GM19468 (cell line): ENCODE results near the gene TRIM2.

ENCODE experiments used
- ATAC-seq: cut with Tn5 transposase; IDR thresholded peaks from one replicate; pipeline ENCODE4 v1.9.1; 2021; ENCODE audit warnings: mild to moderate bottlenecking, moderate library complexity, moderate number of reproducible peaks; ENCODE audit not compliant: unreplicated experiment; ENCODE audit errors: extremely low read depth

The TRIM2 gene

GRCh38 chr4:153244969-153245368, 40.7 kb downstream of the TRIM2 start:
- ATAC-seq, result no peak

- no peak for ATAC-seq
Observed at GRCh38 chr4:153245775-153246174, 41.5 kb downstream of the TRIM2 start.

GRCh38 chr4:153246446-153247115, 42.3 kb downstream of the TRIM2 start:
- no peak for ATAC-seq

GRCh38 chr4:153247116-153247490, 42.9 kb downstream of the TRIM2 start:
- ATAC-seq, result no peak

DNA sequence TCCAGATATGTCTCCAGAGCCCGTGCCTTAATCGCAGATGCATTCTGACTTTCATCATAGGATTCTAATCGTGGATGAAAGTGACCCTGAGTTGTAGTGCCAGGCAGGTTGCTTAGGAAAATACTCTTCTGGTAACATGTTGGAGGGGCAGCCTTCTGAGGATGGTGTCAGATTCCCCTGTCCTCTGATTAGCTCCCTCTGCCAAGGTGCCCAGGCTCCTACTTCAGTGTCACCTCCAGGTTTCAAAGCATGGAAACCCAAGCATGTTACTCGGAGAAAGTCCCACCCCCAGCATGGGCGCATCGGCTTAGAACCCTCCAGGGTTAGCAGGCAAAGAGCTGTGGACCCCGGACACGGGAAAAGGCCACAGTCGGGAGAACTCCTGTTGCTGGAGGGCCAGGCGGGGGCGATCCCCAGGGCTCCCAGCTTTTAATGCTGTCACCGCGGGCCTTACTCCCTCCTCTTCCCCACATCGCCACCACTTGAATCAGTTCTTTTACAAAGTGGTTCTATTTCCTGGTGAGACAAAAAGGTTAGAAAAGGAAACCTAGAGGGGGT, 44.5 kb downstream of the TRIM2 start:
- no peak for ATAC-seq

DNA sequence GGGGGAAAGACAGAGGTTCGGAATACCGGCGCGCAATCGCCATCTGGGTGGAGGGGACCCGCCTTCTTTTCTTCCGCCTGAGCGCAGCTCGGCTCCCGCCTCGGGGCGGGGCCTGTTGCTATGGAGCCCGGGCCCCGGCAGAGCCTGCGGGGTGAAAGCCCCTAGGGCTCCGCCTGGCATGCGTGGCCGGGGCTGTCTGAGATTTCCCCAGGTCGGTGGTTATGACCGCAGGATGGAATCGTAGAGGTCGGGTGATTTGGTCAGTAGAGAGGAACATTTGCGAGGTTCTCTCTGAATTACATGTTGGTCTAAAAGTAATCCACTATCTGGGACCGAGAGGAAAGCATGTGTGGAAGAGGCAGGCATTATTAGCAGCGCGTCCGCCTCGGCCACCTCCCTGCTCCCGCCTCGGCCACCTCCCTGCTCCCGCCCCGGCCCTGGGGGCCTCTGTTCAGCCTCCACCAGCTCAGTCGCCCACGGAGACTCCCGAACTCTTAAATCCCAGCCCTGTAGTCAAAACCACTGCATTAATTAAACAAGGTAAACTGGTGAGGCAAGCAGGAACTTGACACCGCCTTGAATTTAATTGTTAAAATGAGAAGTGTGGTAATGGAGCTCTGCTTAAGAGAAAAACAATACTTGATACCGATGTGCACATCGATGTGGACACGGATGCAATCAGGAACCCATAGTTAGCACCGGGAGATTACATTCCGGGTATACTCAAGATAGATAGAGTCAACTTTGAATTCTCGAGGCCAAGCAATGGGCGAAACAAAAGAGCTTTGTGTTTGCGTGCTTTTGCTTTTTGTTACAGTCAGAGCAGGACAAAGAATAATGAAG, 45.2 kb downstream of the TRIM2 start:
- peak; percentile 89 for ATAC-seq

GRCh38 chr4:153252122-153252521, 47.9 kb downstream of the TRIM2 start:
- no peak for ATAC-seq

DNA sequence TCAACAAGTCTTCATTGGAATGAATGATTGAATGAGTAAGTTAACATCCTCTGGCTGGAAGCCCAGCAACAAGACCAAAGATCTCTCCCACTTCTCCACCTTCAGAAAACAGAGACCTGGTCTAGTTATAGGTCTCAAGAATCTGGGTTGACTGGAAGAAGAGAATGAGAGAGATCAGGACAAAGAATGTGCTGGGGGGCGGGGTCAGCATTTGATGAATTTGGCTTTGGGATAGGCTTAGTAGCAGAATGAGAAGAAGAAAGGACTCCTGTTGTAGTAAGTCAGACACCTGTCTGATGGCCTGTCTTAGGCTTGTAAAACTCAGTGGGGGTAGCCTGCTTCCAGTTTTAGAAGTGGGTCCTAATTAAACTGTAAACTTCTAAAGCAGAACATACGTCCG, 51.0 kb downstream of the TRIM2 start:
- ATAC-seq, result no peak

- ATAC-seq, result peak; percentile 43
Observed at GRCh38 chr4:153257151-153257620, 52.9 kb downstream of the TRIM2 start.

- no peak for ATAC-seq
Observed at GRCh38 chr4:153257991-153258390, 53.7 kb downstream of the TRIM2 start.

GRCh38 chr4:153258750-153259149, 54.5 kb downstream of the TRIM2 start:
- ATAC-seq, result no peak

GRCh38 chr4:153259661-153260060, 55.4 kb downstream of the TRIM2 start:
- ATAC-seq, result no peak

DNA sequence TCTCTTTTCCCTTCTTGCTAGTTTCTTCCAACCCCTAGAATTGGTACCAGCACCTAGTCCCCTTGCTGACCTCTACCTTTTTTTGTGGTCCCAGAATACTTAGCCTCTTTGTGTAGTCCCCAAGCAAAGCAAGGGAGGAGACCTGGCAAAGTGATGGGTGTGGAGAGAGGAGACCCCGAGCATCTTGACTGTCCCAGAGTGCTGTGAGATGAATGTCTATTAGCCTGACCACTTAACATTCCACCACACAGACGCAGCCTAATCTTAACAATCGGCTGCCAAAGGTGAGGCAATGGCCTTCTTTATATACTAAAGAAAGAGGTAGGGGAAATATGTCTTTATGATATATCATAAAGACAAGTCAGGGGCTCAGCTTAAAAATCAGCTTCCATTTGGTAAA, 55.9 kb downstream of the TRIM2 start:
- no peak for ATAC-seq

- no peak for ATAC-seq
Observed at GRCh38 chr4:153260553-153261300, 56.5 kb downstream of the TRIM2 start.

DNA sequence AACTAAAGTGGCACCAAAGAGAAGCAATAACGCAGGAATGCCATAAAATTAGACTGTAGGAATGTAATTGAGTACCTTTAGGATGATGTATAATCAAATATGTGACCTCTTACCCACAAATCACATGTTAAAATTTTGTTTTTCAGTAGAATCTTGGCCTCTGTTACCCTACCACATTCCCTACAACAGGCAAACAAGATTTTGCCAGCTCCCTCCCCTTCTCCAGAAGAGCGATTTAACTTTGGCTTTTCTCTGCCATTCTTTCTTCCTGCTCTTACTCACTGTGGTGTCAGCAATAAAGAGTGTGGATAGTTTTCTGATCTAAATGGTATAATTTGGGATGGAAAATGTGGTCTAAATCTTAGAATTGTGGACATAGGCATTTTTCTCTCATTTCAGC, 57.2 kb downstream of the TRIM2 start:
- ATAC-seq, result no peak

- ATAC-seq, result no peak
Observed at GRCh38 chr4:153261914-153262313, 57.7 kb downstream of the TRIM2 start.

DNA sequence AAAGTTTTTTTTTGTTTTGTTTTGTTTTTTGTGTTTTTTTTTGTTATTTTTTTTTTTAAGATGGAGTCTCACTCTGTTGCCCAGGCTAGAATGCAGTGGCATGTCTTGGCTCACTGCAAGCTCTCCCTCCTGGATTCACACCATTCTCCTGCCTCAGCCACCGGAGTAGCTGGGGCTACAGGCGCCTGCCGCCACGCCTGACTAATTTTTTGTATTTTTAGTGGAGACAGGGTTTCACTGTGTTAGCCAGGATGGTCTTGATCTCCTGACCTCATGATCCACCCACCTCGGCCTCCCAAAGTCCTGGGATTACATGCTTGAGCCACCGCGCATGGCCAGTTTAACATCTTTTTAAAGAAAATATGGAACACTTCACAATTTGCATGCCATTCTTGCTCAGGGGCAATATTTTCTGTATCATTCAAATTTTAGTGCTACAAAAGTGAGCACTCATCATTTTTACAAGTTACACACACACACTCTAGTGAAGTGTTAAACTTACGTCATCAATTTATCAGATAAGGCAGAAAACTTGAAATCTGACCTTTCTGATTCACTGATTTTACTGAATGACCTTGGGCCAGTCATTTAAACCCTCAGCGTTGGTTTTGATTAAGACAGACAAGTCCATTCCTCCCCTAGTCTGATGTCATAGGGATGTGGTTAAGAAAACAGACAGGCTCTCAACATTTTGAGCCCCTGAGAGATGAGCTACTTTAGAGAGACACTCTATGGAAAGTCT, 61.2 kb downstream of the TRIM2 start:
- no peak for ATAC-seq

- ATAC-seq, result no peak
Observed at GRCh38 chr4:153266988-153267387, 62.7 kb downstream of the TRIM2 start.

GRCh38 chr4:153267890-153268289, 63.6 kb downstream of the TRIM2 start:
- no peak for ATAC-seq

GRCh38 chr4:153268295-153268694, 64.1 kb downstream of the TRIM2 start:
- ATAC-seq, result no peak
